Measurements from ENCODE around the gene GUCY2D.
"Not testable (repeated sequence)": the region's sequence is repeated elsewhere in the genome, so short reads cannot be mapped to it uniquely, and the experiment has no call there.

The GUCY2D gene

DNA sequence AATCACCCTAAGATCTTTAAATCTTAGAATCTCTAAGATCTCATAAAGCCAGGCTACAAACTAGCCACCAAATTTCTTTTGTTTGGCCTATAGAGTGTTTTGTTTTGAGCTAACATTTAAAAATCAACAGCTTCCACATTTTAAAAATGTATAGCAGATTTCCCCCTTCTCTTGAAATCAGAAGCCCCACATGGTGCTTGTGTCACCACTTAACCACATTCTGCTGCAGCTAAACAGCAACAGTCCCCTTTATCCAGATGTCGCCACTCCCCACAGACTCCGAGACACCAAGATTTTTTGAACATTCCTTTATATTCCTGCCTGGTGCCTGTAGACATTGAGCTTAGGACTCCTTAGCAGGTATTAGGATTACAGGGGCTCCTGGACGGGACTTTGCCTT is 16.0 kb downstream of the GUCY2D start:
- no peak for DNase-seq (ENCODE audit: low read depth)

DNA sequence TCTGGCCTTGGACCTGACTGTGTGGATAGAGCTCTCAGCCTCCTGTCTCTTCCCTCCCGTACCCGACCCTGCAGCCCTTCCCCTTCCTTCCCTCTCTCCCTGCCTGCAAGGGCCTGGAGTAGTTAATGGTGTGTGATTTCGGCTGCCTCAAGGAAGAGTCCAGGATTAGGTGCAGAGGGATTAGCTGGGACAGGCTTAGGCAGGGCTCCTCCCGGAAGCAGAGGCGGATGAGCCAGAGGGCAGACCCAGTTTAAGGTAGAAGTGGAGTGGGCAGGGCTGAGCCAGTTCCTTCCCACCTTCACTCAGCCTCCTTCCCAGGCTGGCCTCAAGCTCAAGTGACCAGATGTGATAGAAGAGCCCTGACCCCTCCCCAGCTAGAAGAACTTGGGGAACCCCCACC is 16.8 kb downstream of the GUCY2D start:
- no peak for DNase-seq (ENCODE audit: low read depth)

DNA sequence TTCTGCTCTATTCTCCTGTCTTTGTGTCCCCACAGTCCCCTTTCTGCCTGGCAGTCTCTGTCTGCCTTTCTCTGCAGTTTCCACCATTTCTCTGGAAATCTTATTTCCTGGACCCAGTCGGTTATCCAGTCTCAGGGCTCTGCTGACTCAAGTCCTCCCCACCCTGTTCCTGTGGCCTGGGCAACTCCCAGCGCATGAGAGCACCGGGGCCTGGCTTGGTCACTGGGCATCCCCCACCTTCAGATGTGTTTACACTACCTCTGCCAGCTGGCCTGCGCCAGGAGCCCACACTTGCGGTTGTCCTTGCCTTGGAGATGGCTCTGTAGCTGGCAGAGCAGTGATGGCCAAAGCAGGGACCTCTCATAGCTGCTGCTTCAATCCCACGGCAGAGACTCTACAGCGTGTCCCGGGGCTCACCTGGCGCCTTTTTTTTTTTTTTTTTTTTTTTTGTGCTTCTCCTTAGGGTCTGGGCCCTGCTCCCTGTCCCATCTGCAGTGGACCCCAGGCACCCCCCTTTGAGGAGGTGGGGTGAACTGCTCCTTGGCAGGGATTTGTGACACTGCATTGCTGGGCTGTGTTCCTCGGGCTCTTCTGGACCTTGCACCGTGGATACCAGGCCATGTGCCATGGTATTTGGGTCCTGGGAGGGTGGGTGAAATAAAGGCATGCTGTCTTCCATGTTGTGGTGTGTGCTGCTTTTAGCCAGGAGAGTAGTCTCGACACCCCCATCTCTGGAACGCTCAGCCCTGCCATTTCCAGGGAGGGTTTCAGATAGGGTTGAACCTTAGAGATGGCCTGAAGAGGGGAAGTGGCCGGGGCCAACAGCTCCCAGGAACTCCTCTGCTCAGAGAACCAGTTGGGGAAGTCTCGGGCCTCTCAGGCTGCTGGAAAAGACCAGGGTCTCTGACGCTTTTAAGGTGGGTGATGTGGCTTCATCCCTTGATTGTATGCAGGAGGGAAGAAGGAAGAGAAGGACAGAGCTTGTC is 17.5 kb downstream of the GUCY2D start:
- no peak for DNase-seq (ENCODE audit: low read depth)

GRCh38 chr17:8020776-8021564 is 18.6 kb downstream of the GUCY2D start:
- DNase-seq (ENCODE audit: low read depth) = no peak

GRCh38 chr17:8021565-8022359 is 19.3 kb downstream of the GUCY2D start:
- DNase-seq (ENCODE audit: low read depth) = no peak

- no peak for DNase-seq (ENCODE audit: low read depth)
Observed at GRCh38 chr17:8022360-8023003, 20.1 kb downstream of the GUCY2D start.

GRCh38 chr17:8024161-8024560 is 21.7 kb downstream of the GUCY2D start:
- DNase-seq (ENCODE audit: low read depth) = not testable (repeated sequence)

DNA sequence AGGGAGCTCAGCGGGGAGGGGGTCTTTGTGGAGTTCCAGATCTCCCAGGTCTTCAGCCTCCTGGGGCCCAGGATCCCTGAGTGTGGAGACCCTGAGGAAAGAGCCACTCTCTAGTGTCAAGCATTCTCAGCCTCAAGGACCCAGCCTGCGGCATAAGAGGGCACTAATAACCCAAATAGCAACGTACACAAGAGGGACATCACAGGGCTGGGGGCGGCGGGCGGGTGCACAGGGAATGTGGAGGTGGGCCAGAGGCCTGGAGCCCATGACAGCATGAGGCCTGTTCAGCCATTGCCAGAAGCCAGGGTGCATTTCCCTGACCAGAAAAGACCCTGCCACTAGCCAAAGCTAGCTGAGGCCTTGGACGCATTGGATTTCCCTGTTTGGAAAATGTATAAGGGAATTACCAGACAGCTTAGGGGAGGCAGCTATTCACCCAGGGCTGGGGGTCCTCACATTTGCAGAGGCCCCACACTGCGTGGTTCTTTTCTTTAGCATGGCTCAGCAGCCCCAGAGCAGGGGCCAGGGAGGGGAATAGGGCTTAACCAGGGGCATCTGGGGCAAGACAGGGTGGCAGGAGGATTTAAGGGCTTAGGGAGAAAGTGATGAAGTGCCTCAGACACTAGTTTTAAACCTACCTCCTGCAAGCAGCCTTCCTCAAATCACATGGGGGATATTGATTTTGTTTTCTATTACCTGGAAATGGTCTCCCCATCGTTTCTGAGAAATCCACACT is 22.9 kb downstream of the GUCY2D start:
- DNase-seq (ENCODE audit: low read depth) = no peak

- DNase-seq (ENCODE audit: low read depth) = no peak
Observed at GRCh38 chr17:8029121-8029520, 26.7 kb downstream of the GUCY2D start.

DNA sequence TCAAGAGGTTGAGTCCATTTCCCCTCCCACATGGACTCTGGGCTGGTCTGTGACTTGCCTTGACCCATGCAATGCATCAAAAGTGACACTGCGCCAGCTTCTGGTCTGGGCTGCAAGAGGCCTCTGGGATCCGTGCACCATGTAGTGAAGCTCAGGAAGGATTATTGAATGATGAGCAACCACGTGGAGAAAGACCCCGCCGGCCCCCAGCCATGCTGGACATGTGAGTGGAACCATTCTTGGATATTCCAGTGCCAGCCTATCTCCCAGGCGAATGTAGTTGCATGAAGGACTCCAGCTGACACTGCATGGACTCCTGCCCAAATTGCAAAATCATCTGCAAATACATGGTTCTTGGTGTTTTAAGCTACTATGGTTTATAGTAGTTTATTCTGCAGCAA is 28.8 kb downstream of the GUCY2D start:
- no peak for DNase-seq (ENCODE audit: low read depth)

DNA sequence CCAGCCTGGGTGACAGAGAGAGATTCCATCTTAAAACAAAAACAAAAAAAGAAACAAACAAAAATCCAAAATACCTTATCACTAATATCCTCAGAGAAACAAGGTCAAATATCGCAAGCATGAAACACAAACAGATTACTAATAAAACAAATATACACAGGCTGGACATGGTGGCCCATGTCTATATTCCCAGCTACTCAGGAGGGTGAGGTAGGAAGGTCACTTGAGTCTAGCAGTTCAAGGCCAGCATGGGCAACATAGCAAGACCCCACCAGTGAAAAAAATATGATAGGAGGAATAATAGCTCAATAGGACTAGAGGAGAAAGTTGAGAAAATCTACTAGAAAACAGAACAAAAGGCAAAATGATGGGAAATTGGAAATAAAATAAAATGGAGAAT is 29.5 kb downstream of the GUCY2D start:
- DNase-seq (ENCODE audit: low read depth) = no peak

DNA sequence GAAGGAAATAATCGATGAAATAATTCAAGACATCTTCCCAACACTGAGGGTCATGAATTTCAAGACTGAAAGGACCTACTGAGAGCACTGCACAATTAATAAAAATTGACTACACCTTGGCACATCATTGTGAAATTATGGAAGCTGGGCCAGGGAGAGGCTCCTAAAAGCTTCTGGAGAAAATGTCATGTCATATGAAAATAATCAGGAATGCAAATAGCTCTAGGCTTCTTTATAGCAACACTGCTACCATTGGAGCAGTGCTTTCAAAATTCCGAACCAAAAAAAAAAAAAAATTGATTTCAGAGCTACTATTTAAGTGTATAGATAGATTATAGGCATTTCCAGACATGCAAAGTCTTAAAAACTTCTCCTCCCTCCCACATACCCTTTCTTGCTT is 30.0 kb downstream of the GUCY2D start:
- DNase-seq (ENCODE audit: low read depth) = no peak

GRCh38 chr17:8038954-8039610 is 36.7 kb downstream of the GUCY2D start, which contains the start of gene ALOX15B:
Gene ALOX15B (plus strand): TSS chr17:8039059. CDS start chr17:8039156, 97 bp downstream.
- DNase-seq (ENCODE audit: low read depth) = no peak

GRCh38 chr17:8039611-8040168 is 37.3 kb downstream of the GUCY2D start:
- DNase-seq (ENCODE audit: low read depth) = no peak

DNA sequence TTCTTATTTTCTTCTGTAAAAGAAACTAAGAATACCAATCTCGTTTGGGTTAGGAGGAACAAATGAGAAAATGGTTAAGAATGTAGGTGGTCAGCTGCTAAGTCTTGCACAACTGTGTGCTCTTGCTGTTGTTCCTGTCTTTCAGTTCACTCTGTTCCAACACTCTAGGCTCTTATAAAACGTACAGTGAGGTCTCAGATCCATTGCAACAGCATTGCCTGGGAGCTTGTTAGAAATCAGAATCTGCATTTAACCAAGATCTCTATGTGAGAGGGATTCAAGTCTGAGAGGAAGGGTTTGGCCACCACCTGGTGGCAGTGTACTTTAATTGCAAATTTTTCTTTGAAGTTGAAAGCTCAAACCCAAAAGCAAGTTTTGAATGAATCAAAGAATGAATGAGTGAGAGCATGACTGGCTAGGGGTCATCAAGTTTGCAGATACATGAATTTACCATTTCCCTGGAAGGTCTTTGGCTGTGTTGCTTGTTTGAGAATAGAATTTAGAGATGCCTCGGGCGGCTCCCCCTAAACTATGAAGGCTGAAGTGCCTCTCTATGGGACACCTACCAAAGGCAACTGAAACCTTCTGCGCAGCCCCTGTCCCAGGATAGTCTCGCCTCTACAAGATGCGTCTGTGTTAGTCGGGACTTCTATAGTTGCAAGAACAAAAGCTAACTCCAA is 39.0 kb downstream of the GUCY2D start:
- no peak for DNase-seq (ENCODE audit: low read depth)

- DNase-seq (ENCODE audit: low read depth) = no peak
Observed at GRCh38 chr17:8041979-8042378, 39.6 kb downstream of the GUCY2D start.

DNA sequence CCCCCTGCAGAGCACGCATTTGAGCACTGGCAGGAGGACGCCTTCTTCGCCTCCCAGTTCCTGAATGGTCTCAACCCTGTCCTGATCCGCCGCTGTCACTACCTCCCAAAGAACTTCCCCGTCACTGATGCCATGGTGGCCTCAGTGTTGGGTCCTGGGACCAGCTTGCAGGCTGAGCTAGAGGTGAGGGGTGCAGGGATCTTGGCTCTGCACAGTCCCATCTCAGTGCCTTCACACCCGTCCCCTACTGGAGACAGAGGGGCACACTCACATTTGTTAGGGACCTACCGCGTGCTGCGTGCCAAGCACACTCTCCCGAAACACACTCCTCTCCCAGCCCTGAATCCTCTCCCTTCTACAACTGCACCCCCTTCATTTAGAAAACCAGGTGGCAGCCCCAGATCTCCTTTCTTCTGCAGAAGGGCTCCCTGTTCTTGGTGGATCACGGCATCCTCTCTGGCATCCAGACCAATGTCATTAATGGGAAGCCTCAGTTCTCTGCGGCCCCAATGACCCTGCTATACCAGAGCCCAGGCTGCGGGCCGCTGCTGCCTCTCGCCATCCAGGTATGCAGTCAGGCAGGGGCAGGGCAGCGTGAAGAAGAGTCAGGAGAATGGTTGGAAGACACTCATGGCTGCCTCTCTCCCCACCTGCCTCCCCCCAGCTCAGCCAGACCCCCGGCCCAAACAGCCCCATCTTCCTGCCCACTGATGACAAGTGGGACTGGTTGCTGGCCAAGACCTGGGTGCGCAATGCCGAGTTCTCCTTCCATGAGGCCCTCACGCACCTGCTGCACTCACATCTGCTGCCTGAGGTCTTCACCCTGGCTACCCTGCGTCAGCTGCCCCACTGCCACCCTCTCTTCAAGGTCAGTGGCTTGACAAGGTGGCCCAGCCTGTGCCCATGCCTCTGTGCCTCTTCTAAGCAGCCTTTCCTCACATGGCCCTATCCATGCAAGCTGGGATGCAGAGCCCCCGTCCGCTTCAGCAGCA is 42.7 kb downstream of the GUCY2D start:
- DNase-seq (ENCODE audit: low read depth) = no peak

DNA sequence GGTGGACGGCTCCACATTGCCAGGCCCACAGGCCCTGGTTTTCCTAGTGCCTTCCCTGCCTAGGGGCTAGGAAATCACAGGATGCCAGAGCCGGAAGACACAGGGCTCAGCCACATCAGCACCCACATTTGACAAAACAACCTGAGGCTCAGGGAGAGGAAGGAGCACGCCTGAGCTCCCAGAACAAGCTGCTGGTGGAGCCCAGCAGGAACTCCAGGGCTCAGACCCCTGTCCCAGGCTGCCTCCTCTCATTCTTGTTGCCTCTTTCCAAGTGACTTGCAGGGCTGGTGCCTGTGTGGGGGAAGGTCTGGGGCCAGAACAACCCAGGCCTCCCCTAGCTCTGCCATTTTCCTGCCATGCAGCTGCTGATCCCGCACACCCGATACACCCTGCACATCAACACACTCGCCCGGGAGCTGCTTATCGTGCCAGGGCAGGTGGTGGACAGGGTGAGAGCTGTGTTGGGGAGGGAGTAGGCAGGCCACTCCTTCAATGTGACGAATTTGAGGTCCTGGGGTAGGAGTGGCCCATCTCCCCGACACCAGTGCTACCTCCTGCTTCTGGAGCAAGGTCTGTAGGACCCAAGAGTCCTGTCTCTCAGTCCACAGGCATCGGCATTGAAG is 44.0 kb downstream of the GUCY2D start:
- DNase-seq (ENCODE audit: low read depth) = no peak
